GM19099 (cell line): ENCODE measurements around the gene NECTIN4.

ENCODE experiments used
- POLR2A ChIP-seq: IDR thresholded peaks from 3 replicates; pipeline ENCODE4 v1.6.1; 2011; ENCODE audit warnings: low read depth; ENCODE audit not compliant: insufficient read length; ENCODE audit errors: extremely low read depth

The NECTIN4 gene

GRCh38 chr1:161076410-161076809 lies 12.9 kb downstream of the NECTIN4 start:
- TF ChIP-seq POLR2A: no peak

- TF ChIP-seq POLR2A: no peak
These were observed 14.5 kb downstream of the NECTIN4 start for GRCh38 chr1:161074676-161075368.

- no peak for TF ChIP-seq POLR2A
These were observed 15.8 kb downstream of the NECTIN4 start for GRCh38 chr1:161073474-161074121.

GRCh38 chr1:161072751-161073449 lies 16.5 kb downstream of the NECTIN4 start:
- no peak for TF ChIP-seq POLR2A

GRCh38 chr1:161071886-161072371 lies 17.4 kb downstream of the NECTIN4 start:
- no peak for TF ChIP-seq POLR2A

GRCh38 chr1:161070761-161071160 lies 18.6 kb downstream of the NECTIN4 start:
- TF ChIP-seq POLR2A: no peak

- TF ChIP-seq POLR2A: peak; percentile 89
These were observed 19.6 kb downstream of the NECTIN4 start, which contains the start of gene ARHGAP30 for GRCh38 chr1:161069731-161070270. ARHGAP30 (minus strand) TSS chr1:161069891; CDS start chr1:161069624, 267 bp downstream.

GRCh38 chr1:161069241-161069640 lies 20.1 kb downstream of the NECTIN4 start:
- no peak for TF ChIP-seq POLR2A

- peak; percentile 70 for TF ChIP-seq POLR2A
These were observed 20.8 kb downstream of the NECTIN4 start for GRCh38 chr1:161068306-161069234.

GRCh38 chr1:161066694-161067093 lies 22.7 kb downstream of the NECTIN4 start:
- TF ChIP-seq POLR2A: no peak

GRCh38 chr1:161061419-161061818 lies 27.9 kb downstream of the NECTIN4 start:
- no peak for TF ChIP-seq POLR2A

GRCh38 chr1:161059293-161059692 lies 30.1 kb downstream of the NECTIN4 start:
- TF ChIP-seq POLR2A: no peak

GRCh38 chr1:161054805-161055204 lies 34.6 kb downstream of the NECTIN4 start:
- TF ChIP-seq POLR2A: no peak

- TF ChIP-seq POLR2A: no peak
These were observed 35.1 kb downstream of the NECTIN4 start for GRCh38 chr1:161054232-161054631.

GRCh38 chr1:161052899-161053298 lies 36.5 kb downstream of the NECTIN4 start:
- TF ChIP-seq POLR2A: no peak

GRCh38 chr1:161051219-161051618 lies 38.1 kb downstream of the NECTIN4 start:
- no peak for TF ChIP-seq POLR2A
